Embryonic facial prominence (tissue), 1 donor: ENCODE data around the gene ADAR.

Experiments used
- DNase-seq: peaks from one replicate; pipeline ENCODE4 v3.0.0-alpha.2; 2016; ENCODE audit errors: extremely low spot score

ADAR gene

DNA sequence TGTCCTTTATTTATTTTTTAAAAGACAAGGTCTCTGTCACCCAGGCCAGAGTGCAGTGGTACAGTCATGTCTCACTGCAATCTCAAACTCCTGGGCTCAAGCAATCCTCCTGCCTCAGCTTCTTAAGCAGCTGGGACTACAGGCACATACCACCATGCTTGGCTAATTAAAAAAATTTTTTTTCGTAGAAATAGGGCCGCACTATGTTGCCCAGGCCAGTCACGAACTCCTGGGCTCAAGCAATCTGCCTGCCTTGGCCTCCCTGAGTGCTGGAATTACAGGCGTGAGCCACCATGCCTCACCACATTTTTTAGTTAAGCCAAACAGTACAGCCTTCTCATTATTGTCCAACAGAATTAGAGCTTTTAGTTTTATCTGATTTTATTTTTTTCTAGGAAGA is 7.4 kb upstream of the ADAR start:
- no peak for DNase-seq

DNA sequence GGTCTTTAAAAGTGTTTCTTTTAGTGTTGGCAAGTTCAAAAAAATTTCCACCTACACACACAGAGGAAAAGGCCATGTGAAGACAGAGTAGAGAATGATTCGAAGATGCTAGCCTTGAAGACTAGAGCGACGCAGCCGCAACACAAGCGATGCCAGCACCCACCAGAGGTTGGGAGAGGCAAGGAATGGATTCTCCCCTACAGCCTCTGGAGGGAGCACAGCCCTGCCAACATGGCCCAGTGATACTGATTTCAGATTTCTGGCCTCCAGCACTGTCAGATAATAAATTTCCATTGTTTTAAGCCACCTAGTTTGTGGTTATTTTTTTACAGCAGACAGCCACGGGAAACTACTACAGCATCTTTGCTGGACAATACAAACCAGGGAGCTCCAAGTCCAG is 6.9 kb upstream of the ADAR start:
- DNase-seq, result no peak

DNA sequence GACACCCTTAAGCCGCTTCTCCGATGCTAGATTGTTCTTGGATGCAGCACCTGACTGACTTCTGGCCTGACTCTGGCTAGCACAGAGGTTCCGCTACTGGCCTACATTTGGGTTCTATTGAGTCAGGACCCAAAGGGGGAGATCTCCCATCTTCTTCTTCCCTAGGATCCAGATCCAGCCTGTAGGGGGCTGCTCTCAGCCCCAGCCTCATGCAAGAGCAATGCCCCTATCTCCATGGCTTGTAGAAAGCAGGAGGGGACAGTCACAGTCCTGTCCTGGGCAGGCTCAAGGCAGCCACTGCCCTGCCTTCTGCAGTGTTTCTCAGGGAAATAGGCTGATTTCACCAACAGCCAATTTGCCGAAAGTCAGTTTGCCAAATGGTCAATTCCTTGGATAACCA is 6.3 kb upstream of the ADAR start:
- no peak for DNase-seq

DNA sequence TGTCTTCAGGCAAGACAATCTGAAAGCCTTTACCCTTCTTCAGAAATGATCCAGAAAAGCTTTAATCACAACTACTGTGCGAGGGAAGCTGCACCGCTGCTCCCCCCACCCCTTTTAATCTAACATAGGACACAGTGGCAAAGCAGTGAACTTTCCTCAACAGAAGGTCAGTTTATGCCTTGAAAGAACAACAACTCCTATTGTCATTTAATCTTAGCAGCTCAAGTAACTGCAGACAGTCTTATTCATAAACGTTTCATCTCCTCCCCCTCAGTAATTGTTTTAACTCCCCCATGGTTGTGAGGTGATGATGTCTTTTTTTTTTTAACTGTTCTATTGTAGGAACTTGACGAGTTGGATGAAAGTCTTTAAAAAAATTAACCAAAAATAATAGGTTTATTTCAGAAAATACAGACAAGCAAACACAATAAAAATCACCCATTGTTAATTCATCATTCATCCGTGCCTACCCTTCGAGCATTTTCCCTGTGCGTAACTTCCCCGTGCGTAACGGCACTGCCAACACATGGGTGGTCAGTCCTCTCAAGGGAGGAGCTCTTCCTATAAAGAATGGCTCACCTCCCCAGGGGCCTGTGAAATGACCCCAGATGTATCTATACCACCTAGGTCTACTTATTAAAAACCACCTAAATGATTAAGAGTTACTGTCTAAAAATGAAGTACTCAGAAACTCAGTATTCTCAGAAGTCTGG is 3.3 kb upstream of the ADAR start:
- DNase-seq, result no peak

DNA sequence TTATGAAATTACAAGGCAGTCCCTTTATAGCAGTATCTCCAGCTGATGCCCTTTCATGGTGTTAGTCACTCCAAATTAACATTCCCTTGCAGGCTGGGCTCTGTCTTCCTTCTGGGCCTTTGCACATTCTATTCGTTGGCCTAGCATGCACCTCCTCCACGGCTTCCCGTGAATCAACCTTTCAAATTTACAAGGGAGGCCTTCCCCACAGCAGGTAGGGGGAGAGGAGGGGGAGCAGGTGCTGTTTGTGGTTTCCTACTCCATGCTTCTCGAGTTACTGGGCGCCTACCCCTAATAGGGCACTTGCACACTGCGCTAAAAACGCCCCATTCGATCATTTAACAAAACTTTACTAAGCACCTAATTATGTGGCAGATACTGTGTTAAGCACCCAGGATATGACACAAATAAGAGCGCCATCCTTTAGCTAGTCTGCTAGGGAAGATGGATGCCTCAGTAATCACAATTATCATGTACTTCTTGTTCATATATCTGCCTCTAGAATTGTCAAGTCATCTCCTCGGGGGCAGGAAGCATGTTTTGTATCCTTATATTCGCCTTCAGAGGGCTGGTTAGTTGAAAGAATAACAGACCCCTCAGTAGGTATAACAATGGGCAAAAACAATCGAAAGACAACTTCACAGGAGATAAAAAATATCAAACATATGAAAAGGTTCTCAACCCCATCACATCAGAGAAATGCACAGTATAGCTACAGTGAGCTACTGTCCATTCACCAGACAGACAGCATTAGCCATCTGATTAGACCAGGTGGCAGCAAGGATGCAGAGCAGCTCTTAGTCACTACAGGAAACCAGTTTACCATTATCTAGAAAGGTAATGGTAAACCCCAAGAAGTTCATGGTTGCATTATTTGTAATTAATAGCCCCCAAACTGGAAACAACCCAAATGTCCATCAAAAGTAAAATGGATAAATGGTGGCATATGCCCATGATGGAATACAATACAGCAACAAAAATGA is 1.7 kb upstream of the ADAR start:
- no peak for DNase-seq

DNA sequence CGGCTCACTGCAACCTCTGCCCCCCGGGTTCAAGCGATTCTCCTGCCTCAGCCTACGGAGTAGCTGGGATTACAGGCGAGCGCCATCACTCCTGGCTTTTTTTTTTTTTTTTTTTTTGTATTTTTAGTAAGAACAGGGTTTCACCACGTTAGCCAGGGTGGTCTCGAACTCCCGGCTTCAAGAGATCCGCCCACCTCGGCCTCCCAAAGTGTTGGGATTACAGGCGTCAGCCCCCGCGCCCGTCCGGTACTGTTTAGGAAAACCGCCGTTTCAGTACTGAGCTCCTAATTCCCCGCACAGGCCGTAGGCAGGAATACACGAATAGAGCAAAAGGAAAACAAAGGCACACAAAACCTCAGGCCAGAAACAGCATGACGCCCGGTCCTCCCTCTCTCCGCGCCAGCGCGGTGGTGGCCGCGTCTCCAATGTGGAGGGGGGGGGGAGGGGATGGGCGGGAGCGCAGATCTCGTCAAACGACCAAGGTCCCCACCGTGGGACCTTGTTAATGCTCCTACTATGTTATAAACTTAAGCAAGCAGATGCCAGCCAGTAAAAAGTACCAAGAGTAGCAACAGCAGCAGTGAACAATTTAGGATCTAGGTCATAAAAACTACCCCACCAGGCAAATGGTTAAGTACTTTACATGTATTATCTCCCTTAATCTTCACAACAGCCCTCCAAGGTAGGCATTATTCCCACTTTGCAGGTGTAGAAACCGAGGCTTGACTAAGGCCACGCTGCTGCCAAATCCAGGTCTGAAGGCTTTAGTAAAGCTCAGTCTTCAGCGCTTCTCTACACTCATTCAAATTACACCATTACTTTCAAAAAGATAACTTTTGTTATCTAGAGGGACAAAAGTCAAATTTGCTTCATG is 648 bp upstream of the ADAR start:
- DNase-seq, result no peak

DNA sequence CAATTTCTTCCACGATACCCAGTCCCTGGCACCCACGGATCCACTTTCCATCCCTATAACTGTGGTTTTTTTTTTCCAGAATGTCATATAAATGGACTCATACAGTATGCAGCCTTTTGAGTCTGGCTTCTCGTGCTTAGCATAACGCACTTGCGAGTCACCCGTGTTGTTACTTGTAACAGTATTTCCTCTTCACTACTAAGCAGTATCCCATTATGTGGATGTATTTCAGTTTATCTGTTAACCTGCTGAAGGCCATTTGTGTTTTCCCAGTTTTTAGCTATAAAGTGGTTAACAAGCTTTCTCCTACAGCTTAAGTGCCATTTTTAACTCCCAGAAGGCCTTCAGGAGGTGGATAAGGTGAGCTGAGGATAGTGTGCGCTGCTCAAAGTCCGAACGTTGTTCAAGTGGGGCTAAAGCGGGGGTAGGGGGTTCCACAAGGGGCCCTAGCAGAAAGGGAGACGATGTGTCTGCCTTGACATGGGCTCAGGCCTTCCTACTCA is 829 bp downstream of the ADAR start:
- DNase-seq, result no peak

DNA sequence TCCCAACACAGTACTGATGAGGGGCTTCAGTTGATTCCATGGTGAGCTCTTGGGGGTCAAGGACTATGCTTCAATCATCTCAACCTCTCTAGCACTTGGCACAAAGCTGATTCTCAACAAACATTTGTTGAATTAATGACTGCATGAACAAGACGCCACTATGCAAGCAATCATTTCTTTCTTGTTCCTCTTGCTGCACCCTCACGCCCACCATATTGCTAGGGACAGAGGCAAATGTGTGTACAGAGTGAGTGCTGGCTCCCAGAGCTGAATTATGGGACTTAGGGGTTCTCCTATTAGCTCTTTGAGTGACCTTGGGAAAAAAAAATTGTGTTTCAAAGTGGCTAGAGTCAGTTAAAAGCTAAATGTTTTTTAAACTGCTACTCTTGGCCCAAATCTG is 2.5 kb downstream of the ADAR start:
- no peak for DNase-seq

DNA sequence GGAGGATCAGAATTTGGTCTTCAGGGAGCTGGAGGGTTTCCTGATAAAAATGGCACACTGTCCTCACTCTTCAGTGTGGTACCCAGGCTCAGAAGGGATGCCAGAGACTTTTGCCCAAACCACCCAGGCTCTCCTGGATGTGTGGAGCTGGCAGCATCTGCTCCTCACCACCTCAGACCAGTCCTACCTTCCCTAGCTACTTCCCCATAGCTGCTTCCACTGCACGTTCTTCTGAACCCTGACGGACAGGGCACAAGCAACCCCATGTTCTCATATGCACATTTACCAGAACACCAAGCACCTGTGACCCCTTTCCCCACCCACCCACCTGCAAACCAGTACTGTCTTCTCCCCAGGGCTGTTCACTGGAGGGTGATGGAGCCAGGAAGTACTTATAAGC is 4.7 kb downstream of the ADAR start:
- DNase-seq, result no peak

DNA sequence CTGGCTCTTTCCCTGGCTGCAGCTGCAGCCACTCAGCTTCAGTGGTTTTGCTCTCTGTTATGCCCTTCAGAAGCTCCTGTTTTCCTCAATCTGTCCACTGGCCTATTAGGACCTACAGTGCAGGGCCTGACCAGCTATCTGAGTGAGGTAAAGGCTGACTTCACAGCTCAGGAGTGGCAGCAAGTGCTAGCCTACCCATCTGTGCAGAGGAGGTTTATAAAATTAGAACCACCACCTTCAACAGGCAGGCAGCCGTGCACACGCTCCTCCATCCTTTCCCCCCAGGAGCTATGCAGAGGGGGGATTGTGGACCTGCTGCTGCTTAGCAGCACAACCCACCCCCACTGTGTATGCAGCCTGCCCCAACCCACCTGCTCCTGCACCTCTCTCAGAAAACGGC is 8.3 kb downstream of the ADAR start:
- DNase-seq, result no peak

DNA sequence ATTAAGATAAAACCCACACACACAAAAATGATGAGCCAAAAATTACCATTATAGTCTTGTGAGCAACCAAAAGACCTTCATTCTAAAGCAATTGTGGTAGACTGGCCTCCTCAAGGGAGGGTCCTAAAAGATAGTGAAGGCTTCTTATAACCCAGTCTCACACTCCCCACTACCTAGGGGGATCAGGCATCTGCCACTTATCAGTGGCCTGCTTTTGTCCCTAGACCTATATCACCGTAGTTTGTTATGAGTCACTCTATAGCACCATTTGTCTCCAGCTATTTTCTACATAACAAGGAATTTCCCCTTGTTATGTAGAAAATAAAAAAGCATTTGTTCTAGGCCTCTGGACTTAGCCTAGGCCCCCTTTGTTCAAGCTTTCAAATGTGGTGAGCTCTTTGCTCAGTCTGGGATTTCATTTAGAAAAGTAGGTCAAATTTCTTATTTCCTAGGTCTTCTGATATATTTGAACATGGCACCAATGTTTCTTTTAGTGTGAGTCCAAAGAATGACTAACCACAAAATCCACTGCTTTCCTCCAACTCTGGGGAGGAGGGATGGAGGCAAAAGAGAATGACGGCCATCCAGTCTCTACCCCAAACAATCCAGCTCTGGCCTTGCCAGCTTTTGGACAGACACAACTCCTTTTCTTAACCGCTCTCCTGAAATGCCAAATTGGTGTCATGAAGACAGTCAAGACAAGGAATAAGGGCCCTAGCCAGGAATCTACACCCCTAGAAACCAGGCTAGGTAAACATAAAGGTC is 8.9 kb downstream of the ADAR start:
- DNase-seq, result no peak

DNA sequence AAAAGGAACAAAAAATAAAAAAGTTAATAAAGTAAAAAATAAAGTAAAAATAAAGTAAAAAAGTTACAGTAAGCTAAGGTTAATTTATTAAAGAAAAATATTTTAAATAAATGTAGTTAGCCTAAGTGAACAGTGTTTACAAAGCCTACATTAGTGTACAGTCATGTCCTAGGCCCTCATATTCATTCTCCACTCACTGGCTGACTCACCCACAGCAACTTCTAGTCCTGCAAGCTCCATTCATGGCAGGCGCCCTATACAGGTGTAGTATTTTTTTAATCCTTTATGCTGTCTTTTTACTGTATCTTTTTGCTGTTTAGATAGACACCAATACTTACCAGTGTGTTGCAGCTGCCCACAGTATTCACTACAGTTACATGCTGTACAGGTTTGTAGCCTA is 12.4 kb downstream of the ADAR start:
- no peak for DNase-seq

DNA sequence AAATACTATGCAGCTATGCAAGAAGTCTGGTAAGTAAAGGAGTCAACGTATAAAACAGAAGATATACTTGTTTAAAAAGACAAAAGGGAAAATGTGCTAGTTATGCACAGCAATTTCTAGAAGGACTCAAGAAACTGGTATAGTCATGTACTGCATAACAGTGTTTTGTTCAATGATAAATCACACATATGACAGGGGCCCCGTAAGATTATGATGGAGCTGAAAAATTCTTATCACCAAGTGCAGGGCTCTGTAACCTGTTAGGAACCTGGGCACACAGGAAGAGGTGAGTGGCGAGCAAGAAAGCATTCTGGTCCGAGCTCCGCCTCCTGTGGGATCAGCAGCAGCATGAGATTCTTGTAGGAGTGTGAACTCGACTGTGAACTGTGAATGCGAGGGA is 13.2 kb downstream of the ADAR start:
- DNase-seq, result no peak

DNA sequence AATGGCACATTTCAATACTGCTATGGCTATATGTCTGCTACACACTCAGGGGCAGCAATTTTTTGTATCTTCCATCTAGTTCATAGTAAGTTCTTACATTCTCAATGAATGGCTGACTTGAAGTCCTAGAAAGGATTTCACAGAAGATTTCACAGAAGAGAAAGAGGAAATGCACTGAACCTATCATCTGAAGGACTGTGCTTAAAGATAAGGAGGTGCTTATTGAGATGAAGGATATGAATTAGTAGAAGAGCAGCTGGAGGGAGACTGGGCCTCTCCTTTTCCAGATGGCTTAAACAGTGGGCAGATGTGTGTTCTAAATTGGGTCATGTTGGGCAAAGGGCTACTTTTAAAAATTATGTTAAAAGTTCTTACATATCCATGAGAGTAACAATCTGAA is 14.6 kb downstream of the ADAR start:
- DNase-seq, result no peak

DNA sequence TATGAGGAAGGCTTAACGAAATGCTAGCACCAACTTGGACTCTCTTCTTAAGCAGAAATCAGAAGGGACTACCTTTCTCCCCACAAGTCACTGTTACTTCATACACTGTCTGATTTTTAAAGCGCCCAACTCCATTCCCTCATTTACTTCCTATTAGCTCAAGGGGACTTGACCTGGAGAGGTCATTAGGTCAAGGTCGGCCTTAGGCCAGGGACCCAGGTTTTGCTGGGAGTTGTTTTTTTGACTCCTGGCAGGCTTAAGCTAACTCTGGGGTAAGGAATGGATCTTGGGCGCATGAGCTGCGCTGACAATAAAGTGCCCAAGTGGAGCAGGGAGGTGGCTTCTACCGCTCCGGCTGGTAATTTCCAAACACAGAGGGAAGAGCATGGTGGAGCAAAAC is 16.8 kb downstream of the ADAR start:
- no peak for DNase-seq

DNA sequence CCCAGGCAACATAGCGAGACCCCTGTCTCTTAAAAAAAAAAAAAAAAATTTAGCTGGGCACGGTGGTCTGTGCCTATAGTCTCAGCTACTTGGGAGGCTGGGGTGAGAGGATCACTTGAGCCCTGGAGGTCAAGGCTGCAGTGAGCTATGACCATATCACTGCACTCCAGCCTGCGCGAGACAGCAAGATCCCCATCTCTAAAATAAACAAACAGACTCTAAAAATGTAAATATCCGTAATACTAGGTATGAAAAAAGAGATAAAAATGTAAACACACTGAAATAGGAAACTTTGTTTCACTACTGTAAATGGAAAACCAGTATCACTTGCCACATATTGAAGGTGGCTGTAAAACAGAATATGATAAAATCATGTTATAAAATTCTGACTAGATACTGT is 17.2 kb downstream of the ADAR start:
- DNase-seq, result no peak

DNA sequence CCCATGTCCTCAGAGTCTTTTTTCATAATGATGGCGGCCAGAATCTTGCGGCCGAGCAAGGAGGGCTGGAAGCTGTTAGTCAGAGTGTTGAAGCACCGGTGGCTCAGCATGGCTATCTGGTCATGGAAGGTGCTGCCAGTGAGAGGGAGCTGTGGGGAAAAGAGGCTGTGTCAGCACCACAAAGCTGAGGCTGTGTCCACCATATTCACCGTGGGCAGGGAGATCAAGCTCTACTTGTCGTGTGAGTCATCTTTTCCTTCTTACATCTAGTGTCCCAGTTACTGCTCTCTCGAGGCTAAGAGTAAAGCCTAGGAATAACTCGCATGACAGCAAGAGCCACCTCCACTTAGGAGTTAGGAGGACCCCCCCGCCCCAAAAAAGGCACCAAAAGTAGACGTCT is 18.2 kb downstream of the ADAR start:
- no peak for DNase-seq

DNA sequence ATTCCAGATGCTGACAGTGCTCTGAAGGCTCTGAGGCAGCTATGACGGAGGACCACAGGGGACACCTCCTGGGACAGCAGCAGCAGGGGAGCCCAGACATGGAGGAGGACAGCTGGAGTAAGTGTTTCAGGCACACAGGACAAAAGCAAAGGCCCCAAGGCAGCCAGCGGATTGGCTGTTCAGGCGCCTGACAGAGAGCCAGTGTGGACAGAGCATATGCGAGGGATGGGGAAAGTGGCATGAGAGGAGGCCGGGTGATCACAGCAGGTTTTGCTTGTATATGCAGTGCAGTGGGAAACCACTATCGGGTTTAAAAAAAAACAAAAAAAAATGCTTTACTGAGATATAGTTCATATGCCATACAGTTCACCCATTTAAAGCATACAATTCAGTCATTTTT is 21.3 kb downstream of the ADAR start:
- no peak for DNase-seq

DNA sequence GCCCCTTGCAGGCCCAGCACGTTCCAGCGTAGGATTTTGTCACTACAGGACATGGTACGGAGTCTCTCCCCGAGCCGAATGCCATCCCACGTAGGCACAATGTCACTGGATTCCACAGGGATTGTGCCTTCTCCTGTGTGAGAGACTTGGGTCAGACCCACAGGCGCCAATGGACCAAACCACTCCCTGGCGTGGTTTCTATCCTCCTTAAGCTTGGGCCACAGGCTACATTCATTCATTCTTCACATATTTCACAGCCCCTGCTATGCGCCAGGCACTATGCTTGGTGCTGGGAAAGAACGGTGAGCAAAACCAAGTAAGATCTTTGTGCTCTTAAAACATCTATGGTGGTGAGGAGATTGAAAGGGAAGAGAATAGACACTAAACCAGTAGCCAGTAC is 21.8 kb downstream of the ADAR start:
- DNase-seq, result no peak

DNA sequence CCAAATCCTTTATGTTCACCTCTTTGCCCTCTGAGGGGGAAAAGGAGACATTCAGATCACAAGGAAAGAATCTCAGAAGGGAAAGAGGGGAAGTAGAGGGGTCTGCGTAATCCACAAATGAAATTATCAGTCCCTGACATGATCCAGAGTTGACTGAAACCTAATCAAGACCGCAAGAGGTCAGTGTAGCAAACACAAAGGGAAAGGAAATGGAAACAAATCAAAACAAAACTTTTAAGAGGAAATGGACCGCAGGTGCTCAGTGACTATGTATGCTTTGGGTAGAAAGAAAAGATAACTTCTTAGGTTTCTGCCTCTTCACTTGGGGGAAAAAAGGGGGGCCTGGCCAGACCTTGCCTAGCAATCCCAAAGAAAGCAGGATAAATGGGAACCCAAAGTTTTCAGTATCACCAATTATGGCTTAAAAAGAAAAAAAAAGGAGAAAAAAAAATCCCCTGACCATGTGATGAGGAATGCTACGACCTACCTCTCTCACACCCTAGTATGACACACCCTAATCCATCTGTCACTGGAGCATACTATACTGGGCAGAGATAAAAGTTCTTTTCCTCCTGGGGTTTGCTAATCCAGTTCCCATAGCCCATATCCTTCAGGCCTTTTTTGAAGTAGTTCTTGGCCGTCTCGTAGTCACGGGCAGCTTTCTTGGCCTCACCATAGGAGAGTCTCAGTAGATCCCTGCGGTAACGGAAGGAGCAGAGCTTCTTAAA is 23.6 kb downstream of the ADAR start:
- DNase-seq, result no peak

DNA sequence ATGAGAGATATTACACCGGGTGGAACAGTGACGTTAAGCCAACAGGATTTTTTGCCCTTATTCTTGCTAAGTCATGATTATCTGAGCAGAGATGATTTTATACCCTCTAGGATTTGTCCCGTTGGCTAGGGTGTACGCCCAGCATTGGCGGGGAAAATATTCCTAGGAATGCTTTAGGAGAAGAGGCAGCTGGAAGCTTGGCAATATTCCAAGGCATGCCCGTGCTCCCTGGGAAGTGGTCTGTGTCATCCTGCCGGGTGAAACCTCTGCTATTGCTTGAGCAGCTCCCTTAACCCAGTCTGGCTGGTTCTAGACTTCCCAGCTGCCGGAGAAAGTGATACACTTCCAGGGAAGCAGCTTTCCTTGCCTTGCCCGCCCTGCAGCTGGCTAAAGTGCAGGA is 24.2 kb downstream of the ADAR start:
- no peak for DNase-seq
